Mucosa of rectum (tissue), 2 donors: ENCODE measurements around the gene DPF3.
A peak's percentile ranks its signal among the peaks of the same experiment; 100 is the strongest.

Experiments used
- H3K27ac ChIP-seq, 2 donors: one replicate each; pipeline ENCODE4 v1.7.0; 2013; ENCODE audit warnings: inconsistent platforms in 2 of 2, low read depth in 2 of 2, low read length in 2 of 2
- H3K27me3 ChIP-seq, 2 donors: one replicate each; pipeline ENCODE4 v1.7.0; 2013; ENCODE audit warnings: low read length in 2 of 2; ENCODE audit not compliant: control insufficient read depth in 2 of 2, insufficient read depth in 2 of 2
- H3K36me3 ChIP-seq, 2 donors: one replicate each; pipeline ENCODE4 v1.7.0; 2013; ENCODE audit warnings: low read length in 2 of 2; ENCODE audit not compliant: control insufficient read depth in 2 of 2, insufficient read depth in 2 of 2
- H3K4me1 ChIP-seq, 2 donors: one replicate each; pipeline ENCODE4 v1.7.0; 2013; ENCODE audit warnings: low read length in 2 of 2, mild to moderate bottlenecking in 1 of 2; ENCODE audit not compliant: control insufficient read depth in 2 of 2, insufficient read depth in 2 of 2
- H3K4me3 ChIP-seq, 2 donors: one replicate each; pipeline ENCODE4 v1.7.0; 2013; ENCODE audit warnings: low read length in 2 of 2
- H3K9ac ChIP-seq, 2 donors: one replicate each; pipeline ENCODE4 v1.7.0; 2013; ENCODE audit warnings: low read length in 2 of 2, low read depth in 1 of 2, mild to moderate bottlenecking in 1 of 2
- H3K9me3 ChIP-seq, 2 donors: one replicate each; pipeline ENCODE4 v1.7.0; 2013; ENCODE audit warnings: low read length in 2 of 2; ENCODE audit not compliant: control insufficient read depth in 2 of 2
- donor health status: healthy.
- donor health status: Normal muscosa, but diverticular disease.

The DPF3 gene

GRCh38 chr14:72925171-72925759, 31.4 kb upstream of the DPF3 start:
- no peak overlapping the region for H3K27ac ChIP-seq
- peak overlapping the region in 1 of 2 donors; percentile 63 for H3K9ac ChIP-seq
- H3K27me3 ChIP-seq, result no peaks in the 10 kb centered on the region
- H3K4me1 ChIP-seq, result peaks cover 8 to 12% of the 10 kb centered on the region in 2 donors
- peak overlapping the region; percentile 88 to 95 for H3K4me3 ChIP-seq
- H3K36me3 ChIP-seq, result no peaks in the 10 kb centered on the region
- H3K9me3 ChIP-seq, result no peaks in the 10 kb centered on the region

DNA sequence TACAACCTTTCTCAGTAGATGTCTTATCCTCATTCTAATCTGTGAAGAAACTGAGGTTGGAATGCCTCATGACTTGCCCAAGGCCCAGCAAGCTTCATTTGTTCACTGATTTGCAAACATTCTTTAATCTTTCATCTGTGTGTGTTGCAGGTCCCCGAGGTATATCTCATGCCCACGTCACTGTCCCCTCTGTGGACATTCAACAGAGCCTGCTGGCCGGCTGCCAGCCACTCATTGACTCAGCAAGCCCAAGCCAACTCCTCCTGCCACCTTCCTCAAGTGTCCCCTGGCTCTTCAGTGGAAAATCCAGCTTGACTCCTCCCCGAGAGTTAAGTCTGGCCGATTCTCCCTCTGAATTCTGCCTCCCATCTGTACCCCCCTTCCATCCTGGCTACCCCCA, 30.4 kb upstream of the DPF3 start:
- no peak overlapping the region for H3K9ac ChIP-seq
- H3K4me3 ChIP-seq, result no peak overlapping the region
- no peaks in the 10 kb centered on the region for H3K27me3 ChIP-seq
- H3K36me3 ChIP-seq, result no peaks in the 10 kb centered on the region
- no peak overlapping the region for H3K27ac ChIP-seq
- H3K9me3 ChIP-seq, result no peaks in the 10 kb centered on the region
- H3K4me1 ChIP-seq, result peaks cover 8 to 12% of the 10 kb centered on the region in 2 donors

DNA sequence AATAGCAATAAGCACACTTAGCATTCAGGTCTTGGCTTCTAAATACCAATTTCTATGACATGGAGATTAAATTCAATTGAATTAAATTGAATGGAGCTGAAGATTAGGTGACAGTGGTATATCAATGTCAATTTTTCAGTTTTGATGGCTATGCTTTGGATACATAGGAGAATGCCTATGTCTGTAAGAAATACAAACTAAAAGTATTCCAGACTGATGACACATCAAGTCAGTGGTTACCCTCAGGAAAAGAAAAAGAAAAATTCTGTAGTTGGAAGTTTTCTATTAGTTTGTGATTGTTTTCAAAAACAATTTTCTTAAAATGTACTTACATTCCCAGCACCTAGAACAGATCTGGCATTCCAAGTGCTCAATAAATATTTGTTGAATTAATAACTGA, 27.5 kb upstream of the DPF3 start:
- Histone ChIP-seq H3K36me3 (no peaks in the 10 kb centered on the region), H3K9me3 (no peaks in the 10 kb centered on the region), H3K4me3 (no peak overlapping the region), H3K27ac (no peak overlapping the region), H3K4me1 (peaks cover 6 to 8% of the 10 kb centered on the region in 2 donors), H3K9ac (no peak overlapping the region), H3K27me3 (peaks cover 0 to 2% of the 10 kb centered on the region in 2 donors)

DNA sequence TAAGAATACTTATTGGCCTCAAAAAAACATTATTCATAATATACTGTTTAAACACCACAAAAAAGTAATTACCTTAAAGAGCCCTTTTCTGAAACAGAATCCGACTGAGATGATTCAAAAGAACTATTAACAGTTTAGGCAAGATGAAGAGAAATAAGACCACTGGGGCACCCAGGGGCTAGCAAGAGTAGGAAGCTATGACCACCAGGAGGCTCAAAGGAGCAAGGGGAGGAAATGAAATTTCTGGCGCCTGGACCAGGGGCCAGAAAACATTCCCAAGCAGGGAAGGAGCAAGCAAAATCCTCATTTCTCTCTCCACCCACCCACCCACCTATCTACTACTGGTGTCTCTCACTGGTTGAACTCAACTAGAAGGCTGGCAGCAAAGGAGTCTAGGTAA, 26.1 kb upstream of the DPF3 start:
- no peaks in the 10 kb centered on the region for H3K4me1 ChIP-seq
- peaks cover 0 to 2% of the 10 kb centered on the region in 2 donors for H3K27me3 ChIP-seq
- no peak overlapping the region for H3K27ac ChIP-seq
- no peak overlapping the region for H3K9ac ChIP-seq
- no peak overlapping the region for H3K4me3 ChIP-seq
- H3K36me3 ChIP-seq, result no peaks in the 10 kb centered on the region
- no peaks in the 10 kb centered on the region for H3K9me3 ChIP-seq

GRCh38 chr14:72917094-72917802, 23.3 kb upstream of the DPF3 start:
- no peaks in the 10 kb centered on the region for H3K36me3 ChIP-seq
- no peak overlapping the region for H3K9ac ChIP-seq
- no peak overlapping the region for H3K4me3 ChIP-seq
- H3K27ac ChIP-seq, result no peak overlapping the region
- H3K27me3 ChIP-seq, result peaks cover 0 to 2% of the 10 kb centered on the region in 2 donors
- no peaks in the 10 kb centered on the region for H3K9me3 ChIP-seq
- H3K4me1 ChIP-seq, result no peaks in the 10 kb centered on the region

DNA sequence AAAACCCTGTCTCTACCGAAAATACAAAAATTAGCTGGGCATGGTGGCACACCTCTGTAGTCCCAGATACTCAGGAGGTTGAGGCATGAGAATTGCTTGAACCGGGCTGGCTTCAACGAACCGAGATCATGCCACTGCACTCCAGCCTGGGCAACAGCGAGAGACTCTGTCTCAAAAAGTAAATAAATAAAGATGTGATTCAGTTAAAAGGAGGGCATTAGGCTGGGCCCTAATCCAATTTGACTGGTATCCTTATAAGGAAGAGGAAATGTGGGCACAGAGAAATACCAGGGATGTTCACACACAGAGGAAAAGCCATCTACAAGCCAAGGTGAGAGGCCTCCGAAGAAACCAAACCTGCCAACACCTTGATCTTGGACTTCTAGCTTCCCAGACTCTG, 22.3 kb upstream of the DPF3 start:
- Histone ChIP-seq H3K36me3 (no peaks in the 10 kb centered on the region), H3K27me3 (peaks cover 0 to 2% of the 10 kb centered on the region in 2 donors), H3K27ac (no peak overlapping the region), H3K9ac (no peak overlapping the region), H3K9me3 (no peaks in the 10 kb centered on the region), H3K4me3 (no peak overlapping the region), H3K4me1 (no peaks in the 10 kb centered on the region)

GRCh38 chr14:72913809-72914208, 19.9 kb upstream of the DPF3 start:
- no peaks in the 10 kb centered on the region for H3K36me3 ChIP-seq
- no peak overlapping the region for H3K27ac ChIP-seq
- H3K27me3 ChIP-seq, result peaks cover 0 to 2% of the 10 kb centered on the region in 2 donors
- no peaks in the 10 kb centered on the region for H3K9me3 ChIP-seq
- no peaks in the 10 kb centered on the region for H3K4me1 ChIP-seq
- H3K4me3 ChIP-seq, result no peak overlapping the region
- no peak overlapping the region for H3K9ac ChIP-seq

DNA sequence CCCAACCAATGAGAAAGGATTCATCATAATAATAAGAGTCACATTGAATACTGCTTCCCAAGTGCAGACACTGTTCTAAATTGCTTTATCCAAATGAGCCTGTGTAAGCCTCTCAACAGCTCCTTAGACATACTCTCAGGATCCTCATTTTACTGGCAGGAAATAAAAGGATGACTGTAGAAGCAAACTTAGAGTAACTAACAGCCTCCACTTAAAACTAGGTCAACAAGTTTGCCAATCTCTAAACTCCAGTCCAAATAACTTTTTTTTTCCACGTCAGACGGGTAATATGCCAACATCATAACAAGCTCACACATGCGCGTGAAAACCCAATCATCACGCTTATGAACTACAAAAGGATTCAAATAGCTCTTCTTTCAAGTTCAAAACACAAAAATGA, 15.3 kb upstream of the DPF3 start:
- Histone ChIP-seq H3K27me3 (no peaks in the 10 kb centered on the region), H3K27ac (no peak overlapping the region), H3K4me1 (peaks cover 5 to 9% of the 10 kb centered on the region in 2 donors), H3K9me3 (no peaks in the 10 kb centered on the region), H3K9ac (no peak overlapping the region), H3K36me3 (no peaks in the 10 kb centered on the region), H3K4me3 (no peak overlapping the region)

DNA sequence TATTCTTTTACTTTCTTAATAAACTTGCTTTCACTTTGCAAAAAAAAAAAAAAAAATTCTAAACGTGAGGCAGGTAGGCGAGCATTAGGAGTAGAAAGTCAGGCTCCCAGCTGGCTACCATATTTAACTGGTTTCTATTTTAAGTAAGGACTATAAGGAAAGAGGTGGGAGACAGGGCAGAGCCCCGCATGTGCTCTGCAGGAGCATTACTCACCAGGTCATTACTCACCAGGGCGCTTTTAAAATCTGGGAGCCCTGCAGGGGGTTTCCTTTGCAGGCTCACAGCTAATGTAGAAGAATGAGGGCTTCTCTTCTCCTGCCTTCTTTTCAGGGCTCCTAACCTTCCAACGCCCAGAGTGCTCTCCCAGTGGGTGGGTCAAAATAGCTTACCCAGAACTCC, 14.0 kb upstream of the DPF3 start:
- Histone ChIP-seq H3K9ac (no peak overlapping the region), H3K4me1 (peaks cover 5 to 9% of the 10 kb centered on the region in 2 donors), H3K27me3 (no peaks in the 10 kb centered on the region), H3K27ac (peak overlapping the region in 1 of 2 donors; percentile 10), H3K9me3 (no peaks in the 10 kb centered on the region), H3K36me3 (no peaks in the 10 kb centered on the region), H3K4me3 (peak overlapping the region in 1 of 2 donors; percentile 49)

DNA sequence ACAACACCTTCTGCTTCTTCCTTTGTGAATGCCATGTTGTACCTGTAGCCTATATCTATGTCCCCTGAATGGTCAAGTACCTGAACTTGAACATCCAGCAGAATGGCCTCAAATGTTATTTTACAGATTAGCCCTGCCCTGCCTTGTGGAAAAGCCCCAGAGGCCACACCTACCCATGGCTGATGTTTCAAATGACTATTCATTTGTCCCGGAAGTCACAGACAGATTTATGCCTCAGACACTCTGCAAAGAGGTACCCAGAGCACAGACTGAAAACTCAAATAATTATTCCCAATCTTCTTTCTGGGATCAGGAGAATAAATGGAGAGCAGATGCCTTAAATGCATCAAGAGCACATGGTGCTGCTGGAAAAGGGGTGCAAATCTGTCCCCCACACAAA, 13.0 kb upstream of the DPF3 start:
- H3K36me3 ChIP-seq, result no peaks in the 10 kb centered on the region
- H3K4me3 ChIP-seq, result no peak overlapping the region
- no peak overlapping the region for H3K9ac ChIP-seq
- no peaks in the 10 kb centered on the region for H3K9me3 ChIP-seq
- no peaks in the 10 kb centered on the region for H3K27me3 ChIP-seq
- H3K27ac ChIP-seq, result peak overlapping the region; percentile 21 to 69
- H3K4me1 ChIP-seq, result peaks cover 5 to 9% of the 10 kb centered on the region in 2 donors
